Psoas muscle (tissue), 8 donors: ENCODE results near the gene OR9I1. TPM values are rescaled to one million over a fixed set of nuclear protein-coding genes. Genes with fewer than 3 reads are reported as not detected.

Source experiments
- ATAC-seq, 4 donors: fragments of 200-7000 bp; cut with Tn5 transposase; one replicate each; pipeline ENCODE4 v1.9.1; 2020; ENCODE audit warnings: moderate library complexity in 3 of 4, mild to moderate bottlenecking in 2 of 4
- DNase-seq, 2 donors: peaks; one replicate each; pipeline ENCODE4 v3.0.0-alpha.2; 2020
- H3K27ac ChIP-seq: fragments of 200-600 bp; one replicate; pipeline ENCODE4 v1.8.0; 2022
- H3K27me3 ChIP-seq, 3 donors: fragments of 200-600 bp in 1 of 3; one replicate each; pipeline versions ENCODE4 v1.6.1 to v1.8.0; 2013 to 2022; ENCODE audit warnings: low read length in 2 of 3, mild to moderate bottlenecking in 2 of 3, moderate library complexity in 1 of 3; ENCODE audit not compliant: insufficient read depth in 3 of 3
- H3K36me3 ChIP-seq, 2 donors: fragments of 200-600 bp in 1 of 2; one replicate each; pipeline versions ENCODE4 v1.6.1 to v1.8.0; 2013 to 2022; ENCODE audit warnings: low read depth in 1 of 2, mild to moderate bottlenecking in 1 of 2, moderate library complexity in 1 of 2; ENCODE audit not compliant: insufficient read depth in 1 of 2
- H3K4me1 ChIP-seq: fragments of 200-600 bp; one replicate; pipeline ENCODE4 v1.8.0; 2022
- H3K4me3 ChIP-seq: fragments of 200-600 bp; one replicate; pipeline ENCODE4 v1.8.0; 2022; ENCODE audit warnings: mild to moderate bottlenecking
- H3K9me3 ChIP-seq: fragments of 200-600 bp; one replicate; pipeline ENCODE4 v1.8.0; 2022
- CTCF ChIP-seq: fragments of 200-600 bp; IDR thresholded peaks from one replicate; pipeline ENCODE4 v1.8.0; 2022; ENCODE audit warnings: antibody characterized with exemption
- WGBS, 3 donors: extraction: QIAGEN DNeasy Blood & Tissue Kit; methylation state at CpG; one replicate each; pipeline versions ENCODE4 v1.1.6 to v1.1.7; 2013; 5-methylcytosine and 5-hydroxymethylcytosine counted together
- intact Hi-C, 2 donors: fragments of 100-400 bp; cut with DNase I; formaldehyde crosslinking; loops; one replicate each; pipeline versions ENCODE4 v1.11.0 to v1.14.2; 2022
- polyA plus RNA-seq, 3 donors: library from polyadenylated mRNA; stranded (reverse); fragments of 200-250 nt; gene quantifications; one replicate each; pipeline ENCODE4 v1.2.3, GENCODE V29; 2013
- total RNA-seq, 4 donors: library from RNA; stranded (reverse); fragmentation: NEBNext Ultra II Directional in 2 of 4; extraction: Animal tissue kit (Norgen Biotek cat#: 25700) in 2 of 4; gene quantifications; one replicate each; pipeline versions ENCODE4 v1.2.1 to v1.2.4, GENCODE V29; 2021 to 2023
- donor health status: healthy with polysubstance abuse.
- donor health status: DM: no; HTN: no; CAD: no; lungs with moderate emphysema.
- donor health status: Bipolar disorder and iron deficiency.
- donor health status: healthy.
- donor health status: DM: yes; HTN: yes; CAD: no.
- donor health status: DM: no; HTN: no; CAD: no.
- donor health status: DM: no; HTN: no; CAD: no.
- donor health status: DM: yes; HTN: yes; CAD: no.

OR9I1 gene
- total and polyA plus RNA-seq, 7 donors, result not detected

- H3K4me1 ChIP-seq, result no peaks in the 10 kb centered on the region
- H3K36me3 ChIP-seq, result no peaks in the 10 kb centered on the region
- peaks cover 0 to 3% (median 0%) of the 10 kb centered on the region in 3 donors for H3K27me3 ChIP-seq
- H3K27ac ChIP-seq, result no peak overlapping the region
- TF ChIP-seq CTCF, result no peak
- 77 to 83% (median 83%) methylated on average over 6 of the region's 6 CpGs for WGBS, 3 donors
- DNase-seq (no peak), ATAC-seq (no peak)
- H3K9me3 ChIP-seq, result no peaks in the 10 kb centered on the region
- H3K4me3 ChIP-seq, result no peak overlapping the region
- intact Hi-C loops, result no loop called here
These were observed 56.7 kb downstream of the OR9I1 start for GRCh38 chr11:58068655-58069054.

- no peak overlapping the region for H3K27ac ChIP-seq
- H3K27me3 ChIP-seq, result peaks cover 0 to 3% (median 0%) of the 10 kb centered on the region in 3 donors
- H3K4me1 ChIP-seq, result no peaks in the 10 kb centered on the region
- WGBS, 3 donors, result 50 to 64% (median 57%) methylated on average over 5 of the region's 5 CpGs
- TF ChIP-seq CTCF, result no peak
- H3K4me3 ChIP-seq, result no peak overlapping the region
- ATAC-seq (no peak), DNase-seq (no peak)
- no peaks in the 10 kb centered on the region for H3K36me3 ChIP-seq
- intact Hi-C loops, result no loop called here
- no peaks in the 10 kb centered on the region for H3K9me3 ChIP-seq
These were observed 57.6 kb downstream of the OR9I1 start for GRCh38 chr11:58067685-58068084.

Other genes with a start within 250 kb of the OR9I1 start
- gene OR9Q1, start 101.6 kb downstream of the OR9I1 start, total RNA-seq, result not detected
- gene OR9Q1, start 101.6 kb downstream of the OR9I1 start, polyA plus RNA-seq, result not detected
- gene OR6Q1, start 94.6 kb downstream of the OR9I1 start, total RNA-seq, result not detected
- gene OR6Q1, start 94.6 kb downstream of the OR9I1 start, polyA plus RNA-seq, result not detected
- gene OR9Q2, start 63.5 kb upstream of the OR9I1 start, total RNA-seq, result not detected
- not detected for gene OR9Q2, start 63.5 kb upstream of the OR9I1 start, polyA plus RNA-seq
- not detected for gene OR1S2, start 78.6 kb upstream of the OR9I1 start, total RNA-seq
- gene OR1S2, start 78.6 kb upstream of the OR9I1 start, polyA plus RNA-seq, result not detected
- gene OR1S1, start 87.2 kb upstream of the OR9I1 start, total RNA-seq, result not detected
- not detected for gene OR1S1, start 87.2 kb upstream of the OR9I1 start, polyA plus RNA-seq
- not detected for gene OR10Q1, start 103.4 kb upstream of the OR9I1 start, total RNA-seq
- not detected for gene OR10Q1, start 103.4 kb upstream of the OR9I1 start, polyA plus RNA-seq
- gene OR10W1, start 142.7 kb upstream of the OR9I1 start, total RNA-seq, result not detected
- not detected for gene OR10W1, start 142.7 kb upstream of the OR9I1 start, polyA plus RNA-seq
- gene OR5B17, start 233.5 kb upstream of the OR9I1 start, total RNA-seq, result not detected
- gene OR5B17, start 233.5 kb upstream of the OR9I1 start, polyA plus RNA-seq, result not detected